T-cell (primary cell): ENCODE measurements around the gene TCEA2. TPM values are rescaled to one million over a fixed set of nuclear protein-coding genes. Genes with fewer than 3 reads are reported as not detected.

Experiments
- ATAC-seq, 4 experiments: fragments of 200-7000 bp in 3 of 4; fragments of 150-1000 bp in 1 of 4; cut with Tn5 transposase; replicated peaks in 1 of 4; 1 replicate in 3 of 4; 2 replicates in 1 of 4; pipeline ENCODE4 v1.10.0; 2021; ENCODE audit warnings: moderate library complexity in 3 of 4, mild to moderate bottlenecking in 2 of 4, moderate number of reproducible peaks in 1 of 4
- CTCF ChIA-PET, 2 donors: fragments of 300-600 bp; sonication (Branson Sonifier 250); formaldehyde crosslinking; loops; one replicate each; lab custom pipeline; 2022; ENCODE audit warnings: antibody characterized with exemption in 2 of 2; lab: Charles Lee
- POLR2A ChIA-PET, 2 donors: fragments of 300-600 bp; sonication (Branson Sonifier 250); formaldehyde crosslinking; loops; one replicate each; lab custom pipeline; 2022; ENCODE audit warnings: antibody characterized with exemption in 2 of 2; lab: Charles Lee
- DNase-seq, 35 experiments: peaks; one replicate each; pipeline versions ENCODE4 v3.0.0 to v3.0.0-alpha.2; 2013 to 2023
- H3K27ac ChIP-seq: one replicate; pipeline ENCODE4 v1.5.1; 2013; ENCODE audit warnings: low read length
- H3K27me3 ChIP-seq, 2 experiments: replicated peaks in 1 of 2; 1 replicate in 1 of 2; 2 replicates in 1 of 2; pipeline versions ENCODE4 v1.6.1 to v1.7.0; 2013; ENCODE audit warnings: low read length in 1 of 2, mixed read lengths in 1 of 2; ENCODE audit not compliant: control insufficient read depth in 2 of 2, insufficient read depth in 2 of 2; ENCODE audit errors: extremely low read depth in 1 of 2
- H3K36me3 ChIP-seq, 2 donors: 1 replicate in 1 of 2; 2 replicates in 1 of 2; pipeline versions ENCODE4 v1.6.1 to v1.7.0; 2013; ENCODE audit warnings: low read length in 1 of 2; ENCODE audit not compliant: control insufficient read depth in 2 of 2, insufficient read depth in 1 of 2; ENCODE audit errors: extremely low read depth in 1 of 2
- H3K4me1 ChIP-seq, 2 experiments: 1 replicate in 1 of 2; 2 replicates in 1 of 2; pipeline versions ENCODE4 v1.6.1 to v1.7.0; 2013; ENCODE audit warnings: low read length in 2 of 2, mixed read lengths in 1 of 2; ENCODE audit not compliant: insufficient read depth in 2 of 2, control insufficient read depth in 1 of 2; ENCODE audit errors: extremely low read depth in 1 of 2
- H3K4me3 ChIP-seq, 2 donors: 1 replicate in 1 of 2; 2 replicates in 1 of 2; pipeline versions ENCODE4 v1.5.1 to v1.7.0; 2013; ENCODE audit warnings: mild to moderate bottlenecking in 2 of 2, low read length in 1 of 2, moderate library complexity in 1 of 2; ENCODE audit not compliant: control insufficient read depth in 1 of 2; ENCODE audit errors: extremely low read depth in 1 of 2
- H3K9me3 ChIP-seq: 2 replicates; pipeline ENCODE4 v1.7.0; 2013
- H3K27ac Mint-ChIP-seq, 2 donors: one replicate each; pipeline ENCODE4 v1.8.0; 2020 to 2021; ENCODE audit warnings: mild to moderate bottlenecking in 2 of 2, mixed read lengths in 2 of 2
- H3K27me3 Mint-ChIP-seq, 2 donors: one replicate each; pipeline ENCODE4 v1.8.0; 2021 to 2022; ENCODE audit warnings: mixed read lengths in 2 of 2
- H3K36me3 Mint-ChIP-seq: one replicate; pipeline ENCODE4 v1.8.0; 2021; ENCODE audit warnings: mixed read lengths
- H3K4me1 Mint-ChIP-seq, 3 donors: one replicate each; pipeline ENCODE4 v1.8.0; 2020 to 2022; ENCODE audit warnings: mixed read lengths in 3 of 3, mild to moderate bottlenecking in 1 of 3
- H3K4me3 Mint-ChIP-seq, 3 donors: one replicate each; pipeline ENCODE4 v1.8.0; 2020 to 2022; ENCODE audit warnings: mild to moderate bottlenecking in 3 of 3, mixed read lengths in 3 of 3, moderate library complexity in 3 of 3
- H3K9me3 Mint-ChIP-seq, 3 donors: one replicate each; pipeline ENCODE4 v1.8.0; 2020 to 2022; ENCODE audit warnings: mixed read lengths in 3 of 3
- WGBS: methylation state at CpG from one replicate; pipeline ENCODE4 v1.1.5; 2013; ENCODE audit warnings: missing lambda C conversion rate; ENCODE audit not compliant: insufficient coverage; 5-methylcytosine and 5-hydroxymethylcytosine counted together
- total RNA-seq, 35 experiments: library from RNA in 6 of 35; stranded (reverse) in 6 of 35; fragments of 120-200 nt in 1 of 35; gene quantifications; one replicate each; pipeline versions ENCODE4 v1.2.1 to v1.2.4 and lab custom pipeline; 2013 to 2026

TCEA2 gene
- total RNA-seq, 5 donors from 2014 or later (not counting 1 experiment from before 2014, with no cell fraction given) = 25.8 to 49.7 (median 40.1) TPM

- peak in 2 of 35 experiments; percentile 12 to 22 for DNase-seq
- Histone ChIP-seq H3K27ac (no peak overlapping the region), H3K9me3 (no peaks in the 10 kb centered on the region), H3K27me3 (peaks cover 0 to 27% of the 10 kb centered on the region in 2 experiments), H3K4me3 (peak overlapping the region; percentile 37 to 39), H3K36me3 (no peaks in the 10 kb centered on the region), H3K4me1 (peaks cover 5 to 13% of the 10 kb centered on the region in 2 experiments)
- no peaks in the 10 kb centered on the region for H3K9me3 Mint-ChIP-seq
- ChIA-PET CTCF (interaction anchor here in 1 of 2 donors (1.2 kb wide), 1 partner anchor 21 kb away, joined by 5 read pairs; no protein-coding TSS in a partner anchor), POLR2A (interaction anchor here in 1 of 2 donors (0.6 kb wide), 1 partner anchor 17 kb away, joined by 3 read pairs; no protein-coding TSS in a partner anchor)
- H3K36me3 Mint-ChIP-seq = no peaks in the 10 kb centered on the region
- H3K27me3 Mint-ChIP-seq = peaks cover 0 to 12% of the 10 kb centered on the region in 2 donors
- peak overlapping the region; percentile 72 to 87 for H3K27ac Mint-ChIP-seq
- H3K4me1 Mint-ChIP-seq = peaks cover 8 to 10% (median 9%) of the 10 kb centered on the region in 3 donors
- H3K4me3 Mint-ChIP-seq = peak overlapping the region; percentile 57 to 70 (median 69)
- peak in 2 of 4 experiments; percentile 15 to 18 for ATAC-seq
- 84% methylated on average over 10 of the region's 14 CpGs for WGBS
These were observed 56.8 kb downstream of the TCEA2 start for GRCh38 chr20:64119681-64120341.

GRCh38 chr20:64121586-64121985, 58.6 kb downstream of the TCEA2 start:
- H3K9me3 ChIP-seq = no peaks in the 10 kb centered on the region
- Mint-ChIP-seq H3K36me3 (no peaks in the 10 kb centered on the region), H3K9me3 (no peaks in the 10 kb centered on the region), H3K27me3 (peaks cover 0 to 11% of the 10 kb centered on the region in 2 donors), H3K4me1 (peaks cover 8 to 10% (median 9%) of the 10 kb centered on the region in 3 donors), H3K27ac (no peak overlapping the region), H3K4me3 (no peak overlapping the region)
- ChIA-PET POLR2A (no interaction called here), CTCF (interaction anchor here (0.6 to 1.2 kb wide), 2 partner anchors 142 to 219 kb away, joined by 3 read pairs; partner anchors contain the start of gene SAMD10 (in 1 of the 2))
- ATAC-seq = no peak
- no peak overlapping the region for H3K4me3 ChIP-seq
- no peaks in the 10 kb centered on the region for H3K36me3 ChIP-seq
- H3K4me1 ChIP-seq = peaks cover 5 to 13% of the 10 kb centered on the region in 2 experiments
- no peak for DNase-seq
- peaks cover 0 to 25% of the 10 kb centered on the region in 2 experiments for H3K27me3 ChIP-seq
- WGBS = 87% methylated on average over 6 of the region's 12 CpGs
- no peak overlapping the region for H3K27ac ChIP-seq

Other genes starting within 250 kb of the TCEA2 start
- under 1 TPM; 0.20 to 0.95 (median 0.30) TPM for gene ZBTB46, start 231.9 kb upstream of the TCEA2 start, total RNA-seq
- not detected for gene ABHD16B, start 201.7 kb upstream of the TCEA2 start, total RNA-seq
- gene TPD52L2, start 197.9 kb upstream of the TCEA2 start, total RNA-seq = 10 to 100 TPM; 27.8 to 44.1 (median 39.3) TPM
- 10 to 100 TPM; 35.4 to 63.7 (median 54.9) TPM for gene DNAJC5, start 168.1 kb upstream of the TCEA2 start, total RNA-seq
- gene UCKL1, start 106.8 kb upstream of the TCEA2 start, total RNA-seq = 10 to 100 TPM; 40.6 to 72.3 (median 67.0) TPM
- gene ZNF512B, start 93.3 kb upstream of the TCEA2 start, total RNA-seq = 10 to 100 TPM; 22.7 to 26.3 (median 25.1) TPM
- 10 to 100 TPM; 16.1 to 30.8 (median 17.7) TPM for gene SAMD10, start 83.6 kb upstream of the TCEA2 start, total RNA-seq
- 100 to 1,000 TPM in 1 of 5 donors, 10 to 100 TPM in 4; 59.8 to 106 (median 83.5) TPM for gene PRPF6, start 82.1 kb upstream of the TCEA2 start, total RNA-seq
- 10 to 100 TPM in 2 of 5 donors, 1 to 10 TPM in 3; 4.5 to 20.8 (median 9.5) TPM for gene C20orf204, start 27.0 kb upstream of the TCEA2 start, total RNA-seq
- gene SOX18, start 13.6 kb upstream of the TCEA2 start, total RNA-seq = under 1 TPM in 3 of 5 donors, not detected in 2; 0.35 to 0.56 (median 0.44) TPM
- gene RGS19, start 16.3 kb downstream of the TCEA2 start, total RNA-seq = 10 to 100 TPM; 39.2 to 61.7 (median 57.3) TPM
- 1 to 10 TPM; 1.1 to 1.9 (median 1.5) TPM for gene OPRL1, start 16.9 kb downstream of the TCEA2 start, total RNA-seq
- gene LKAAEAR1, start 21.2 kb downstream of the TCEA2 start, total RNA-seq = under 1 TPM in 3 of 5 donors, not detected in 2; 0.30 to 0.86 (median 0.35) TPM
- gene NPBWR2, start 44.4 kb downstream of the TCEA2 start, total RNA-seq = not detected
- under 1 TPM in 1 of 5 donors, not detected in 4; 0.06 TPM for gene MYT1, start 101.3 kb downstream of the TCEA2 start, total RNA-seq
- gene PCMTD2, start 192.6 kb downstream of the TCEA2 start, total RNA-seq = 100 to 1,000 TPM in 4 of 5 donors, 10 to 100 TPM in 1; 92.0 to 175 (median 160) TPM